ENCODE results near the gene ANTXR2. TPM values are rescaled to one million over a fixed set of nuclear protein-coding genes. Genes with fewer than 3 reads are reported as not detected.
"Not testable (repeated sequence)": the region's sequence is repeated elsewhere in the genome, so short reads cannot be mapped to it uniquely, and the experiment has no call there.

Gene ANTXR2
- total and polyA plus RNA-seq, 2 donors (not counting 3 experiments of a cell fraction or from before 2014, with no cell fraction given) = 6.6 to 64.6 TPM

DNA sequence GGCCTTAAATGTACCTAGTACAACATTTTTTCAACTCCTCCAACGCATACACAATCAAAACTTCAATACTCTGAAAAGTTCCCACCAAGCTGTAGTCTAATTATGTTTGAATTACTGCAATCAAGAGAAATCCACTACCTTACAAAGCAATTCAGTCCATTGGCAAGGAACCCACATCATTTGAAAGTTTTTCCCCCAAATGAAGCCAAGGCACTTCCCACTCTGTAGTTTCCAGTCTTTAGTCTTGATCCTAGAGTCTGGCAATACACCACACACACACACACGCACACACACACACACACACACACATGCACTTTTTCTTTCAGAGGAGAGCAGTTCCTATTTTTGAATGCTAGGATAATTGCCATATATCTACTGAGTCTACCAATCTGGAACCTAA lies 79.6 kb downstream of the ANTXR2 start:
- H2AFZ ChIP-seq (ENCODE audit: low read depth, low read length) = no peak overlapping the region
- FAIRE-seq = no peak
- dilution Hi-C loops (cut with MboI; ENCODE audit: extremely low pct_ligation_motif_present, low sequenced_read_pairs) (no loop called here), intact Hi-C loops (cut with micrococcal nuclease) (no loop called here)
- no peak overlapping the region for H3K27ac ChIP-seq (ENCODE audit: insufficient read depth, low read depth, low read length)
- H3K4me1 ChIP-seq (ENCODE audit: control insufficient read depth, extremely low read depth, insufficient read depth, low read length) = peaks cover 3% of the 10 kb centered on the region
- BruUV-seq (replicated peaks) = no TSS peak
- peaks cover 5% of the 10 kb centered on the region for H4K20me1 ChIP-seq (replicated peaks; ENCODE audit: control insufficient read depth, extremely low read depth, insufficient read depth, low read length)
- H3K27me3 ChIP-seq (ENCODE audit: control insufficient read depth in 2 of 2, insufficient read depth in 2 of 2, low read length in 2 of 2) = no peaks in the 10 kb centered on the region
- H3K4me3 ChIP-seq (replicated peaks in 1 of 3; ENCODE audit: insufficient read depth in 1 of 3, low read depth in 1 of 3, low read length in 3 of 3) = no peak overlapping the region
- ChIA-PET CTCF (no interaction called here), POLR2A (no interaction called here)
- H3K79me2 ChIP-seq (ENCODE audit: control insufficient read depth, insufficient read depth, low read length) = peaks cover 35% of the 10 kb centered on the region
- H3K4me2 ChIP-seq (ENCODE audit: insufficient read depth, low read length) = no peak overlapping the region
- DNase-seq (ENCODE audit: low read depth, low spot score) = no peak
- no peaks in the 10 kb centered on the region for H3K36me3 ChIP-seq (ENCODE audit: control insufficient read depth in 2 of 2, extremely low read depth in 1 of 2, insufficient read depth in 2 of 2, low read length in 2 of 2)
- no peaks in the 10 kb centered on the region for H3K9me3 ChIP-seq (replicated peaks; ENCODE audit: control insufficient read depth, insufficient read depth, low read length)
- H3K9ac ChIP-seq (replicated peaks; ENCODE audit: extremely low read depth, insufficient read depth, low read length) = no peak overlapping the region
- H3K9me1 ChIP-seq (replicated peaks; ENCODE audit: control insufficient read depth, extremely low read depth, insufficient read depth, low read length) = no peaks in the 10 kb centered on the region
- TF ChIP-seq JUN (IDR thresholded peaks at IDR 0.05; ENCODE audit: borderline replicate concordance, insufficient read depth, insufficient read length, low read depth) (no peak), EZH2 (IDR thresholded peaks at IDR 0.05; ENCODE audit: borderline replicate concordance, low read depth, low read length, severe bottlenecking) (no peak), GATA2 (IDR thresholded peaks at IDR 0.05; ENCODE audit: insufficient read depth, insufficient read length, low read depth, low read length) (no peak)

DNA sequence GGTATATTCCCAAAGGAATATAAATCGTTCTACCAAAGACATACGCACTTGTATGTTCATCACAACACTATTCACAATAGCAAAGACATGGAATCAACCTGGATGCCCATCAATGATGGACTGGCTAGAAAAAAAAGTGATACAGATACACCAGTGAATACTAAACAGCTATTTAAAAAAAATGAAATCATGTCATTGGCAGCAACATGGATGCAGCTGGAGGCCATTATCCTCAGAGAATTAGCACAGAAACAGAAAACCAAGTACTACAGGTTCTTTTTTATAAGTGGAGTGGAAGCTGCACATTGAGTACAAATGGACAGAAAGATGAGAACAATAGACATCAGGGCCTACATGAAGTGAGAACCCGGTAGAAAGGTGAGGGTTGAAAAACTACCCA lies 81.4 kb downstream of the ANTXR2 start:
- peaks cover 5% of the 10 kb centered on the region for H4K20me1 ChIP-seq (replicated peaks; ENCODE audit: control insufficient read depth, extremely low read depth, insufficient read depth, low read length)
- no peak for FAIRE-seq
- TF ChIP-seq, protein P1, sequence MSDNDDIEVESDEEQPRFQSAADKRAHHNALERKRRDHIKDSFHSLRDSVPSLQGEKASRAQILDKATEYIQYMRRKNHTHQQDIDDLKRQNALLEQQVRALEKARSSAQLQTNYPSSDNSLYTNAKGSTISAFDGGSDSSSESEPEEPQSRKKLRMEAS (IDR thresholded peaks at IDR 0.05; ENCODE audit: insufficient read depth, insufficient read length) = no peak
- no peak for TF ChIP-seq EZH2 (IDR thresholded peaks at IDR 0.05; ENCODE audit: borderline replicate concordance, low read depth, low read length, severe bottlenecking)
- no peak for TF ChIP-seq MYC (IDR thresholded peaks at IDR 0.05; ENCODE audit: low read depth, low read length)
- no peak for TF ChIP-seq POLR2A (IDR thresholded peaks at IDR 0.05; ENCODE audit: low read depth, low read length)
- no peak for TF ChIP-seq POLR2AphosphoS5 (IDR thresholded peaks at IDR 0.05; ENCODE audit: insufficient read depth, low read depth, low read length)
- no peak for TF ChIP-seq FOS (IDR thresholded peaks at IDR 0.05; ENCODE audit: borderline replicate concordance, insufficient read depth, low read length)
- TF ChIP-seq, protein P2, sequence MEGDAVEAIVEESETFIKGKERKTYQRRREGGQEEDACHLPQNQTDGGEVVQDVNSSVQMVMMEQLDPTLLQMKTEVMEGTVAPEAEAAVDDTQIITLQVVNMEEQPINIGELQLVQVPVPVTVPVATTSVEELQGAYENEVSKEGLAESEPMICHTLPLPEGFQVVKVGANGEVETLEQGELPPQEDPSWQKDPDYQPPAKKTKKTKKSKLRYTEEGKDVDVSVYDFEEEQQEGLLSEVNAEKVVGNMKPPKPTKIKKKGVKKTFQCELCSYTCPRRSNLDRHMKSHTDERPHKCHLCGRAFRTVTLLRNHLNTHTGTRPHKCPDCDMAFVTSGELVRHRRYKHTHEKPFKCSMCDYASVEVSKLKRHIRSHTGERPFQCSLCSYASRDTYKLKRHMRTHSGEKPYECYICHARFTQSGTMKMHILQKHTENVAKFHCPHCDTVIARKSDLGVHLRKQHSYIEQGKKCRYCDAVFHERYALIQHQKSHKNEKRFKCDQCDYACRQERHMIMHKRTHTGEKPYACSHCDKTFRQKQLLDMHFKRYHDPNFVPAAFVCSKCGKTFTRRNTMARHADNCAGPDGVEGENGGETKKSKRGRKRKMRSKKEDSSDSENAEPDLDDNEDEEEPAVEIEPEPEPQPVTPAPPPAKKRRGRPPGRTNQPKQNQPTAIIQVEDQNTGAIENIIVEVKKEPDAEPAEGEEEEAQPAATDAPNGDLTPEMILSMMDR (IDR thresholded peaks at IDR 0.05; ENCODE audit: extremely low read depth in 1 of 2, insufficient read depth in 1 of 2, low read depth in 1 of 2, low read length in 2 of 2) = no peak
- TF ChIP-seq GATA2 (IDR thresholded peaks at IDR 0.05; ENCODE audit: insufficient read depth, insufficient read length, low read depth, low read length) = no peak
- no peak for TF ChIP-seq JUN (IDR thresholded peaks at IDR 0.05; ENCODE audit: borderline replicate concordance, insufficient read depth, insufficient read length, low read depth)
- H3K27me3 ChIP-seq (ENCODE audit: control insufficient read depth in 2 of 2, insufficient read depth in 2 of 2, low read length in 2 of 2) = no peaks in the 10 kb centered on the region
- intact Hi-C loops (cut with micrococcal nuclease) (no loop called here), dilution Hi-C loops (cut with MboI; ENCODE audit: extremely low pct_ligation_motif_present, low sequenced_read_pairs) (no loop called here)
- no TSS peak for BruUV-seq (replicated peaks)
- no peaks in the 10 kb centered on the region for H3K36me3 ChIP-seq (ENCODE audit: control insufficient read depth in 2 of 2, extremely low read depth in 1 of 2, insufficient read depth in 2 of 2, low read length in 2 of 2)
- peaks cover 4% of the 10 kb centered on the region for H3K4me1 ChIP-seq (ENCODE audit: control insufficient read depth, extremely low read depth, insufficient read depth, low read length)
- no peak overlapping the region for H3K4me3 ChIP-seq (replicated peaks in 1 of 3; ENCODE audit: insufficient read depth in 1 of 3, low read depth in 1 of 3, low read length in 3 of 3)
- no peak overlapping the region for H2AFZ ChIP-seq (ENCODE audit: low read depth, low read length)
- no peak for DNase-seq (ENCODE audit: low read depth, low spot score)
- no peak overlapping the region for H3K4me2 ChIP-seq (ENCODE audit: insufficient read depth, low read length)
- ChIA-PET POLR2A (no interaction called here), CTCF (interaction anchor here (1.1 to 1.5 kb wide), 2 partner anchors 56 to 74 kb away, joined by 3 to 4 read pairs; no protein-coding TSS in a partner anchor)
- peaks cover 44% of the 10 kb centered on the region for H3K79me2 ChIP-seq (ENCODE audit: control insufficient read depth, insufficient read depth, low read length)
- no peaks in the 10 kb centered on the region for H3K9me3 ChIP-seq (replicated peaks; ENCODE audit: control insufficient read depth, insufficient read depth, low read length)
- H3K9ac ChIP-seq (replicated peaks; ENCODE audit: extremely low read depth, insufficient read depth, low read length) = no peak overlapping the region
- H3K27ac ChIP-seq (ENCODE audit: insufficient read depth, low read depth, low read length) = no peak overlapping the region
- no peaks in the 10 kb centered on the region for H3K9me1 ChIP-seq (replicated peaks; ENCODE audit: control insufficient read depth, extremely low read depth, insufficient read depth, low read length)

DNA sequence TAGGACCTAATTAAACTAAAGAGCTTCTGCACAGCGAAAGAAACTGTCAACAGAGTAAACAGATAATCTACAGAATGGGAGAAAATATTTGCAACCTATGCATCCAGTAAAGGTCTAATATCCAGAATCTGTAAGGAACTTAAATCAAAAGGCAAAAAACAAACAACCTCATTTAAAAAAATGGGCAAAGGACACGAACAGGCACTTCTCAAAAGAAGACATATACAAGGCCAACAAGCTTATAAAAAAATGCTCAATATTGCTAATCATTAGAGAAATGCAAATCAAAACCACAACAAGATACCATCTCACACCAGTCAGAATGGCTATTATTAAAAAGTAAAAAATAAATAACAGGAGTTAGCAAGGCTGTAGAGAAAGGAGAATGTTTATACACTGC lies 81.9 kb downstream of the ANTXR2 start:
- POLR2A ChIA-PET; H3K36me3 ChIP-seq (ENCODE audit: control insufficient read depth in 2 of 2, extremely low read depth in 1 of 2, insufficient read depth in 2 of 2, low read length in 2 of 2); H2AFZ ChIP-seq (ENCODE audit: low read depth, low read length); H3K4me1 ChIP-seq (ENCODE audit: control insufficient read depth, extremely low read depth, insufficient read depth, low read length); H3K27ac ChIP-seq (ENCODE audit: insufficient read depth, low read depth, low read length); H3K27me3 ChIP-seq (ENCODE audit: control insufficient read depth in 2 of 2, insufficient read depth in 2 of 2, low read length in 2 of 2); dilution Hi-C loops (cut with MboI; ENCODE audit: extremely low pct_ligation_motif_present, low sequenced_read_pairs); BruUV-seq (replicated peaks); FAIRE-seq; DNase-seq (ENCODE audit: low read depth, low spot score); H3K4me2 ChIP-seq (ENCODE audit: insufficient read depth, low read length); H4K20me1 ChIP-seq (replicated peaks; ENCODE audit: control insufficient read depth, extremely low read depth, insufficient read depth, low read length); H3K9me1 ChIP-seq (replicated peaks; ENCODE audit: control insufficient read depth, extremely low read depth, insufficient read depth, low read length); H3K9me3 ChIP-seq (replicated peaks; ENCODE audit: control insufficient read depth, insufficient read depth, low read length); H3K9ac ChIP-seq (replicated peaks; ENCODE audit: extremely low read depth, insufficient read depth, low read length); H3K4me3 ChIP-seq (replicated peaks in 1 of 3; ENCODE audit: insufficient read depth in 1 of 3, low read depth in 1 of 3, low read length in 3 of 3); intact Hi-C loops (cut with micrococcal nuclease): not testable (repeated sequence)
- H3K79me2 ChIP-seq (ENCODE audit: control insufficient read depth, insufficient read depth, low read length) = peaks cover 47% of the 10 kb centered on the region
- CTCF ChIA-PET = interaction anchor here (1.1 to 1.5 kb wide), 3 partner anchors 11 to 73 kb away, joined by 3 to 4 read pairs (median 4); no protein-coding TSS in a partner anchor

All from endothelial cell of umbilical vein (primary cell).